GM23338 (cell line): ENCODE measurements around the gene PPL. TPM values are rescaled to one million over a fixed set of nuclear protein-coding genes. Genes with fewer than 3 reads are reported as not detected.

Experiments
- ATAC-seq: fragments of 200-7000 bp; cut with Tn5 transposase; 3 replicates; pipeline ENCODE4 v1.9.1; 2020
- DNase-seq: peaks from one replicate; pipeline ENCODE4 v3.0.0-alpha.2; 2015; ENCODE audit warnings: low spot score
- H2AFZ ChIP-seq: fragments of 200-600 bp; sonication (generic); 2 replicates; pipeline ENCODE4 v1.8.0; 2016; ENCODE audit warnings: antibody characterized with exemption, mild to moderate bottlenecking, moderate library complexity
- H3F3A ChIP-seq: fragments of 200-600 bp; sonication (generic); replicated peaks from 2 replicates; pipeline ENCODE4 v1.8.0; 2017; ENCODE audit warnings: antibody characterized with exemption, mixed run types, low read depth
- H3K27ac ChIP-seq: fragments of 200-600 bp; sonication (generic); 2 replicates; pipeline ENCODE4 v1.6.1; 2016; ENCODE audit warnings: low read depth
- H3K27me3 ChIP-seq: fragments of 200-600 bp; sonication (generic); 2 replicates; pipeline ENCODE4 v1.8.0; 2016; ENCODE audit warnings: mild to moderate bottlenecking, mixed run types, moderate library complexity; ENCODE audit not compliant: insufficient read depth
- H3K36me3 ChIP-seq: fragments of 200-600 bp; sonication (generic); 2 replicates; pipeline ENCODE4 v1.8.0; 2016; ENCODE audit warnings: mild to moderate bottlenecking; ENCODE audit not compliant: insufficient read depth
- H3K4me1 ChIP-seq: fragments of 200-600 bp; sonication (generic); 2 replicates; pipeline ENCODE4 v1.8.0; 2016; ENCODE audit warnings: mild to moderate bottlenecking, moderate library complexity; ENCODE audit not compliant: insufficient read depth
- H3K4me2 ChIP-seq: fragments of 200-600 bp; sonication (generic); 2 replicates; pipeline ENCODE4 v1.7.1; 2017; ENCODE audit warnings: mixed run types
- H3K4me3 ChIP-seq: fragments of 200-600 bp; sonication (generic); 2 replicates; pipeline ENCODE4 v1.6.1; 2016; ENCODE audit warnings: mixed run types
- H3K79me2 ChIP-seq: fragments of 200-600 bp; sonication (generic); replicated peaks from 2 replicates; pipeline ENCODE4 v1.8.0; 2017; ENCODE audit warnings: mild to moderate bottlenecking; ENCODE audit not compliant: insufficient read depth
- H3K9me2 ChIP-seq: fragments of 200-600 bp; sonication (generic); 2 replicates; pipeline ENCODE4 v1.8.0; 2017; ENCODE audit not compliant: insufficient read depth
- H4K20me1 ChIP-seq: fragments of 200-600 bp; sonication (generic); replicated peaks from 2 replicates; pipeline ENCODE4 v1.8.0; 2017; ENCODE audit warnings: mild to moderate bottlenecking; ENCODE audit not compliant: insufficient read depth
- H3K27ac Mint-ChIP-seq: 2 replicates; pipeline ENCODE4 v1.8.0; 2020; ENCODE audit warnings: inconsistent platforms, mild to moderate bottlenecking, moderate library complexity, mixed read lengths
- H3K27me3 Mint-ChIP-seq: 3 replicates; pipeline ENCODE4 v1.8.0; 2022; ENCODE audit warnings: low read depth, mild to moderate bottlenecking, moderate library complexity, mixed read lengths, inconsistent platforms; ENCODE audit not compliant: insufficient read depth, poor library complexity
- H3K36me3 Mint-ChIP-seq: 3 replicates; pipeline ENCODE4 v1.8.0; 2021; ENCODE audit warnings: low read depth, mild to moderate bottlenecking, inconsistent platforms, moderate library complexity, mixed read lengths
- H3K4me1 Mint-ChIP-seq: 3 replicates; pipeline ENCODE4 v1.8.0; 2020; ENCODE audit warnings: mild to moderate bottlenecking, inconsistent platforms, mixed read lengths
- H3K4me3 Mint-ChIP-seq: 3 replicates; pipeline ENCODE4 v1.8.0; 2021; ENCODE audit warnings: moderate library complexity, mild to moderate bottlenecking, inconsistent platforms, mixed read lengths
- H3K9me3 Mint-ChIP-seq: 3 replicates; pipeline ENCODE4 v1.8.0; 2020; ENCODE audit warnings: moderate library complexity, mild to moderate bottlenecking, inconsistent platforms, mixed read lengths
- EZH2 ChIP-seq: fragments of 200-600 bp; sonication (generic); IDR thresholded peaks from one replicate; pipeline ENCODE4 v1.8.0; 2017; ENCODE audit warnings: antibody characterized with exemption, mild to moderate bottlenecking, low read depth; ENCODE audit not compliant: unreplicated experiment
- EZH2phosphoT487 ChIP-seq: fragments of 200-600 bp; sonication (generic); IDR thresholded peaks from one replicate; pipeline ENCODE4 v1.8.1; 2018; ENCODE audit warnings: antibody characterized with exemption; ENCODE audit not compliant: unreplicated experiment
- NANOG ChIP-seq: IDR thresholded peaks from 2 replicates; pipeline ENCODE4 v1.6.1; 2016; ENCODE audit warnings: antibody characterized with exemption, borderline replicate concordance
- POLR2AphosphoS5 ChIP-seq: IDR thresholded peaks from 2 replicates; pipeline ENCODE4 v1.6.1; 2016; ENCODE audit warnings: antibody characterized with exemption, low read depth
- ZNF114 ChIP-seq: fragments of 250-450 bp; sonication (Bioruptor Pico); IDR thresholded peaks from 2 replicates; pipeline ENCODE4 v1.5.0; 2020; ENCODE audit warnings: mild to moderate bottlenecking, moderate library complexity
- polyA plus RNA-seq: library from polyadenylated mRNA; unstranded; fragments of >200 nt; fragmentation: Nextera tagmentation; extraction: Ambion mirVana; gene quantifications from 2 replicates; pipeline ENCODE4 v1.2.1, GENCODE V29; 2016
- total RNA-seq: library from RNA; depleted of rRNA; stranded (reverse); fragments of >200 nt; shearing (Covaris generic); gene quantifications from 2 replicates; pipeline ENCODE4 v1.2.3, GENCODE V29; 2014
- TF ChIP-seq, protein P1 (sequence below): fragments of 250-450 bp; sonication (Bioruptor Pico); IDR thresholded peaks from 2 replicates; pipeline ENCODE4 v1.5.0; 2020; ENCODE audit warnings: mild to moderate bottlenecking, moderate library complexity
- TF ChIP-seq, protein P2 (sequence below), 2 experiments: fragments of 200-600 bp in 1 of 2; sonication (generic) in 1 of 2; conservative IDR thresholded peaks; 2 replicates each; pipeline versions ENCODE4 v1.5.1 to v1.6.1; 2016 to 2017; ENCODE audit warnings: antibody characterized with exemption in 2 of 2, low read depth in 2 of 2, mild to moderate bottlenecking in 2 of 2, moderate library complexity in 1 of 2

Gene PPL
- total and polyA plus RNA-seq, 2 experiments from 2014 or later: 10.6 to 31.7 TPM

GRCh38 chr16:4883501-4883900 is 53.4 kb downstream of the PPL start:
- H3K36me3 Mint-ChIP-seq: peaks cover 86% of the 10 kb centered on the region
- Histone ChIP-seq H3K9me2 (no peaks in the 10 kb centered on the region), H4K20me1 (no peaks in the 10 kb centered on the region; the same call in 1 of the 2 replicates), H3K4me1 (no peaks in the 10 kb centered on the region), H3K27ac (no peak overlapping the region), H3F3A (0 out of 2 replicates have a peak, but pooled peaks cover 4% of the 10 kb centered on the region), H3K4me3 (no peak overlapping the region), H3K4me2 (no peak overlapping the region), H3K27me3 (no peaks in the 10 kb centered on the region), H3K36me3 (peaks cover 46% of the 10 kb centered on the region), H3K79me2 (no peaks in the 10 kb centered on the region), H2AFZ (no peak overlapping the region)
- no peaks in the 10 kb centered on the region; the same call in 2 of the 3 replicates for H3K4me1 Mint-ChIP-seq
- no peak overlapping the region for H3K4me3 Mint-ChIP-seq
- no peak for ATAC-seq
- no peak for TF ChIP-seq EZH2phosphoT487
- no peak for TF ChIP-seq EZH2
- TF ChIP-seq ZNF114: no peak
- TF ChIP-seq, protein P1, sequence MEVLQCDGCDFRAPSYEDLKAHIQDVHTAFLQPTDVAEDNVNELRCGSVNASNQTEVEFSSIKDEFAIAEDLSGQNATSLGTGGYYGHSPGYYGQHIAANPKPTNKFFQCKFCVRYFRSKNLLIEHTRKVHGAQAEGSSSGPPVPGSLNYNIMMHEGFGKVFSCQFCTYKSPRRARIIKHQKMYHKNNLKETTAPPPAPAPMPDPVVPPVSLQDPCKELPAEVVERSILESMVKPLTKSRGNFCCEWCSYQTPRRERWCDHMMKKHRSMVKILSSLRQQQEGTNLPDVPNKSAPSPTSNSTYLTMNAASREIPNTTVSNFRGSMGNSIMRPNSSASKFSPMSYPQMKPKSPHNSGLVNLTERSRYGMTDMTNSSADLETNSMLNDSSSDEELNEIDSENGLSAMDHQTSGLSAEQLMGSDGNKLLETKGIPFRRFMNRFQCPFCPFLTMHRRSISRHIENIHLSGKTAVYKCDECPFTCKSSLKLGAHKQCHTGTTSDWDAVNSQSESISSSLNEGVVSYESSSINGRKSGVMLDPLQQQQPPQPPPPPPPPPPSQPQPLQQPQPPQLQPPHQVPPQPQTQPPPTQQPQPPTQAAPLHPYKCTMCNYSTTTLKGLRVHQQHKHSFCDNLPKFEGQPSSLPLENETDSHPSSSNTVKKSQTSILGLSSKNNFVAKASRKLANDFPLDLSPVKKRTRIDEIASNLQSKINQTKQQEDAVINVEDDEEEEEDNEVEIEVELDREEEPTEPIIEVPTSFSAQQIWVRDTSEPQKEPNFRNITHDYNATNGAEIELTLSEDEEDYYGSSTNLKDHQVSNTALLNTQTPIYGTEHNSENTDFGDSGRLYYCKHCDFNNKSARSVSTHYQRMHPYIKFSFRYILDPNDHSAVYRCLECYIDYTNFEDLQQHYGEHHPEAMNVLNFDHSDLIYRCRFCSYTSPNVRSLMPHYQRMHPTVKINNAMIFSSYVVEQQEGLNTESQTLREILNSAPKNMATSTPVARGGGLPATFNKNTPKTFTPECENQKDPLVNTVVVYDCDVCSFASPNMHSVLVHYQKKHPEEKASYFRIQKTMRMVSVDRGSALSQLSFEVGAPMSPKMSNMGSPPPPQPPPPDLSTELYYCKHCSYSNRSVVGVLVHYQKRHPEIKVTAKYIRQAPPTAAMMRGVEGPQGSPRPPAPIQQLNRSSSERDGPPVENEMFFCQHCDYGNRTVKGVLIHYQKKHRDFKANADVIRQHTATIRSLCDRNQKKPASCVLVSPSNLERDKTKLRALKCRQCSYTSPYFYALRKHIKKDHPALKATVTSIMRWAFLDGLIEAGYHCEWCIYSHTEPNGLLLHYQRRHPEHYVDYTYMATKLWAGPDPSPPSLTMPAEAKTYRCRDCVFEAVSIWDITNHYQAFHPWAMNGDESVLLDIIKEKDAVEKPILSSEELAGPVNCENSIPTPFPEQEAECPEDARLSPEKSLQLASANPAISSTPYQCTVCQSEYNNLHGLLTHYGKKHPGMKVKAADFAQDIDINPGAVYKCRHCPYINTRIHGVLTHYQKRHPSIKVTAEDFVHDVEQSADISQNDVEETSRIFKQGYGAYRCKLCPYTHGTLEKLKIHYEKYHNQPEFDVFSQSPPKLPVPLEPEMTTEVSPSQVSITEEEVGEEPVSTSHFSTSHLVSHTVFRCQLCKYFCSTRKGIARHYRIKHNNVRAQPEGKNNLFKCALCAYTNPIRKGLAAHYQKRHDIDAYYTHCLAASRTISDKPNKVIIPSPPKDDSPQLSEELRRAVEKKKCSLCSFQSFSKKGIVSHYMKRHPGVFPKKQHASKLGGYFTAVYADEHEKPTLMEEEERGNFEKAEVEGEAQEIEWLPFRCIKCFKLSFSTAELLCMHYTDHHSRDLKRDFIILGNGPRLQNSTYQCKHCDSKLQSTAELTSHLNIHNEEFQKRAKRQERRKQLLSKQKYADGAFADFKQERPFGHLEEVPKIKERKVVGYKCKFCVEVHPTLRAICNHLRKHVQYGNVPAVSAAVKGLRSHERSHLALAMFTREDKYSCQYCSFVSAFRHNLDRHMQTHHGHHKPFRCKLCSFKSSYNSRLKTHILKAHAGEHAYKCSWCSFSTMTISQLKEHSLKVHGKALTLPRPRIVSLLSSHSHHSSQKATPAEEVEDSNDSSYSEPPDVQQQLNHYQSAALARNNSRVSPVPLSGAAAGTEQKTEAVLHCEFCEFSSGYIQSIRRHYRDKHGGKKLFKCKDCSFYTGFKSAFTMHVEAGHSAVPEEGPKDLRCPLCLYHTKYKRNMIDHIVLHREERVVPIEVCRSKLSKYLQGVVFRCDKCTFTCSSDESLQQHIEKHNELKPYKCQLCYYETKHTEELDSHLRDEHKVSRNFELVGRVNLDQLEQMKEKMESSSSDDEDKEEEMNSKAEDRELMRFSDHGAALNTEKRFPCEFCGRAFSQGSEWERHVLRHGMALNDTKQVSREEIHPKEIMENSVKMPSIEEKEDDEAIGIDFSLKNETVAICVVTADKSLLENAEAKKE (CRISPR knock-in tag): no peak
- TF ChIP-seq NANOG: no peak
- TF ChIP-seq, protein P2, sequence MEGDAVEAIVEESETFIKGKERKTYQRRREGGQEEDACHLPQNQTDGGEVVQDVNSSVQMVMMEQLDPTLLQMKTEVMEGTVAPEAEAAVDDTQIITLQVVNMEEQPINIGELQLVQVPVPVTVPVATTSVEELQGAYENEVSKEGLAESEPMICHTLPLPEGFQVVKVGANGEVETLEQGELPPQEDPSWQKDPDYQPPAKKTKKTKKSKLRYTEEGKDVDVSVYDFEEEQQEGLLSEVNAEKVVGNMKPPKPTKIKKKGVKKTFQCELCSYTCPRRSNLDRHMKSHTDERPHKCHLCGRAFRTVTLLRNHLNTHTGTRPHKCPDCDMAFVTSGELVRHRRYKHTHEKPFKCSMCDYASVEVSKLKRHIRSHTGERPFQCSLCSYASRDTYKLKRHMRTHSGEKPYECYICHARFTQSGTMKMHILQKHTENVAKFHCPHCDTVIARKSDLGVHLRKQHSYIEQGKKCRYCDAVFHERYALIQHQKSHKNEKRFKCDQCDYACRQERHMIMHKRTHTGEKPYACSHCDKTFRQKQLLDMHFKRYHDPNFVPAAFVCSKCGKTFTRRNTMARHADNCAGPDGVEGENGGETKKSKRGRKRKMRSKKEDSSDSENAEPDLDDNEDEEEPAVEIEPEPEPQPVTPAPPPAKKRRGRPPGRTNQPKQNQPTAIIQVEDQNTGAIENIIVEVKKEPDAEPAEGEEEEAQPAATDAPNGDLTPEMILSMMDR (conservative IDR thresholded peaks at IDR 0.05; ENCODE audit: low read depth in 2 of 2): no peak
- no peak for TF ChIP-seq POLR2AphosphoS5
- peaks cover 9% of the 10 kb centered on the region for H3K27me3 Mint-ChIP-seq
- no peak for DNase-seq
- no peaks in the 10 kb centered on the region; the same call in 1 of the 3 replicates for H3K9me3 Mint-ChIP-seq
- H3K27ac Mint-ChIP-seq: no peak overlapping the region
